Endothelial cell of umbilical vein (primary cell): Measurements from ENCODE around the gene TTC4. TPM values are rescaled to one million over a fixed set of nuclear protein-coding genes. Genes with fewer than 3 reads are reported as not detected.

ENCODE experiments used
- BruUV-seq: library from RNA; stranded (reverse); fragments of 400-500 nt; replicated peaks from 2 replicates; lab custom pipeline; 2021; lab: Mats Ljungman, UMichigan
- CTCF ChIA-PET: fragments of 300-600, 350-600 bp; sonication (Branson Sonifier 250); formaldehyde crosslinking; loops from one replicate; lab custom pipeline; 2021; ENCODE audit warnings: antibody characterized with exemption, inconsistent platforms; lab: Charles Lee
- POLR2A ChIA-PET: fragments of 300-600, 350-600 bp; sonication (Branson Sonifier 250); formaldehyde crosslinking; loops from one replicate; lab custom pipeline; 2021; ENCODE audit warnings: antibody characterized with exemption, inconsistent platforms; lab: Charles Lee
- DNase-seq: peaks from one replicate; pipeline ENCODE4 v3.0.0-alpha.2; 2011; ENCODE audit warnings: low read depth, low spot score
- FAIRE-seq: peaks from 2 replicates; lab custom pipeline; 2011; peaks lifted over from hg19 to GRCh38; lab: Jason Lieb, UNC
- H2AFZ ChIP-seq: 2 replicates; pipeline ENCODE4 v1.6.0; 2012; ENCODE audit warnings: low read depth, low read length, control low read depth, inconsistent platforms
- H3K27ac ChIP-seq: 2 replicates; pipeline ENCODE4 v1.5.1; 2011; ENCODE audit warnings: low read depth, mild to moderate bottlenecking, control low read depth, low read length, moderate library complexity; ENCODE audit not compliant: insufficient read depth
- H3K27me3 ChIP-seq, 2 experiments: 2 replicates each; pipeline versions ENCODE4 v1.6.0 to v1.6.1; 2011; ENCODE audit warnings: low read length in 2 of 2, mixed read lengths in 1 of 2; ENCODE audit not compliant: control insufficient read depth in 2 of 2, insufficient read depth in 2 of 2
- H3K36me3 ChIP-seq, 2 experiments: 2 replicates in 1 of 2; 3 replicates in 1 of 2; pipeline ENCODE4 v1.5.1; 2011; ENCODE audit warnings: low read length in 2 of 2, mild to moderate bottlenecking in 1 of 2, moderate library complexity in 1 of 2; ENCODE audit not compliant: control insufficient read depth in 2 of 2, insufficient read depth in 2 of 2; ENCODE audit errors: extremely low read depth in 1 of 2
- H3K4me1 ChIP-seq: 3 replicates; pipeline ENCODE4 v1.5.1; 2011; ENCODE audit warnings: mild to moderate bottlenecking, low read length; ENCODE audit not compliant: control insufficient read depth, insufficient read depth; ENCODE audit errors: extremely low read depth
- H3K4me2 ChIP-seq: 2 replicates; pipeline ENCODE4 v1.6.1; 2011; ENCODE audit warnings: low read length, control low read depth, mixed read lengths; ENCODE audit not compliant: insufficient read depth
- H3K4me3 ChIP-seq, 3 experiments: fragments of 200-600 bp in 1 of 3; sonication (generic), shearing (Covaris generic) in 1 of 3; replicated peaks in 1 of 3; 2 replicates each; pipeline ENCODE4 v1.5.1; 2011 to 2016; ENCODE audit warnings: control low read depth in 3 of 3, low read length in 3 of 3, mild to moderate bottlenecking in 2 of 3, inconsistent platforms in 1 of 3, low read depth in 1 of 3, moderate library complexity in 1 of 3; ENCODE audit not compliant: insufficient read depth in 1 of 3
- H3K79me2 ChIP-seq: 2 replicates; pipeline ENCODE4 v1.6.0; 2012; ENCODE audit warnings: low read length, inconsistent platforms; ENCODE audit not compliant: control insufficient read depth, insufficient read depth
- H3K9ac ChIP-seq: replicated peaks from 2 replicates; pipeline ENCODE3; 2011; ENCODE audit warnings: low read length, control low read depth; ENCODE audit not compliant: insufficient read depth; ENCODE audit errors: extremely low read depth
- H3K9me1 ChIP-seq: replicated peaks from 3 replicates; pipeline ENCODE4 v1.6.0; 2011; ENCODE audit warnings: mild to moderate bottlenecking, low read length; ENCODE audit not compliant: control insufficient read depth, insufficient read depth; ENCODE audit errors: extremely low read depth
- H3K9me3 ChIP-seq: replicated peaks from 2 replicates; pipeline ENCODE4 v1.5.1; 2012; ENCODE audit warnings: low read length, inconsistent platforms; ENCODE audit not compliant: control insufficient read depth, insufficient read depth
- H4K20me1 ChIP-seq: replicated peaks from 2 replicates; pipeline ENCODE3; 2011; ENCODE audit warnings: mild to moderate bottlenecking, low read length; ENCODE audit not compliant: control insufficient read depth, insufficient read depth; ENCODE audit errors: extremely low read depth
- CTCF ChIP-seq, 2 donors: IDR thresholded peaks; 1 replicate in 1 of 2; 2 replicates in 1 of 2; pipeline ENCODE4 v1.5.1; 2011; ENCODE audit warnings: low read length in 2 of 2, mild to moderate bottlenecking in 2 of 2, moderate library complexity in 2 of 2, control low read depth in 1 of 2, inconsistent platforms in 1 of 2, low read depth in 1 of 2; ENCODE audit not compliant: insufficient read depth in 1 of 2; ENCODE audit errors: extremely low read depth in 1 of 2
- EZH2 ChIP-seq: IDR thresholded peaks from 2 replicates; pipeline ENCODE4 v1.6.1; 2012; ENCODE audit warnings: borderline replicate concordance, low read depth, mild to moderate bottlenecking, moderate library complexity, low read length, inconsistent platforms; ENCODE audit not compliant: severe bottlenecking
- GATA2 ChIP-seq: IDR thresholded peaks from 2 replicates; pipeline ENCODE4 v1.7.0; 2011; ENCODE audit warnings: low read depth, mild to moderate bottlenecking, moderate library complexity, mixed read lengths, low read length; ENCODE audit not compliant: insufficient read length, insufficient read depth
- MYC ChIP-seq: IDR thresholded peaks from one replicate; pipeline ENCODE4 v1.6.1; 2011; ENCODE audit warnings: mild to moderate bottlenecking, low read depth, low read length
- dilution Hi-C: fragments of 300-500 bp; cut with MboI; formaldehyde crosslinking; loops from one replicate; pipeline ENCODE4 v1.15.0; 2019; ENCODE audit warnings: low sequenced_read_pairs; ENCODE audit not compliant: extremely low pct_ligation_motif_present
- intact Hi-C: fragments of 100-400 bp; cut with micrococcal nuclease; formaldehyde crosslinking; loops from one replicate; pipeline ENCODE4 v1.10.0; 2022
- polyA plus RNA-seq, 4 experiments: library from polyadenylated mRNA; depleted of rRNA in 3 of 4; stranded (reverse) in 3 of 4; unstranded in 1 of 4; fragments of >200 nt; gene quantifications; 2 replicates each; pipeline versions ENCODE4 v1.2.1 to v1.2.3, GENCODE V29; 2011 to 2012; ENCODE audit warnings: missing spikeins in 1 of 4
- total RNA-seq: library from RNA; stranded (reverse); gene quantifications from 2 replicates; pipeline ENCODE4 v1.2.3, GENCODE V29; 2021

TTC4 gene
- total and polyA plus RNA-seq, 2 donors (not counting 3 experiments of a cell fraction or from before 2014, with no cell fraction given): 19.2 to 28.8 TPM

GRCh38 chr1:54671985-54672608, 43.6 kb upstream of the TTC4 start:
- Histone ChIP-seq H3K79me2 (no peaks in the 10 kb centered on the region), H3K27ac (no peak overlapping the region), H2AFZ (no peak overlapping the region), H3K4me1 (no peaks in the 10 kb centered on the region), H3K9ac (no peak overlapping the region), H3K36me3 (no peaks in the 10 kb centered on the region), H3K9me1 (no peaks in the 10 kb centered on the region), H3K9me3 (no peaks in the 10 kb centered on the region), H4K20me1 (no peaks in the 10 kb centered on the region), H3K4me3 (no peak overlapping the region), H3K4me2 (no peak overlapping the region), H3K27me3 (peaks cover 0 to 2% of the 10 kb centered on the region in 2 experiments)
- POLR2A ChIA-PET: no interaction called here
- dilution Hi-C loops (no loop called here), intact Hi-C loops (loop anchor here (1.0 to 2.0 kb wide), 4 partner anchors 120 to 350 kb away; no protein-coding TSS in a partner anchor)
- no peak for TF ChIP-seq GATA2
- TF ChIP-seq EZH2: no peak
- TF ChIP-seq CTCF (IDR thresholded peaks at IDR 0.05; ENCODE audit: extremely low read depth in 1 of 2, insufficient read depth in 1 of 2, low read depth in 1 of 2, low read length in 2 of 2): peak; percentile 63 to 78
- no peak for TF ChIP-seq MYC
- DNase-seq (peak; percentile 49), FAIRE-seq (peak; percentile 62)
- CTCF ChIA-PET: interaction anchor here (1.0 to 2.1 kb wide), 9 partner anchors 9 to 350 kb away, joined by 3 to 11 read pairs (median 4); no protein-coding TSS in a partner anchor
- no TSS peak for BruUV-seq
